PFSK-1 (cell line): ENCODE results near the gene OLFML1.

Source experiments
- FOXP2 ChIP-seq: optimal IDR thresholded peaks from 2 replicates; pipeline ENCODE3; 2011; ENCODE audit warnings: borderline replicate concordance, control low read depth, inconsistent platforms; ENCODE audit not compliant: insufficient read depth; ENCODE audit errors: extremely low read length, extremely low read depth
- POLR2AphosphoS5 ChIP-seq: IDR thresholded peaks from 2 replicates; pipeline ENCODE4 v1.6.1; 2012; ENCODE audit warnings: low read depth, mild to moderate bottlenecking, control low read depth, low read length, moderate library complexity
- REST ChIP-seq, 2 experiments: IDR thresholded peaks; 2 replicates each; pipeline versions ENCODE4 v1.6.1 to v1.8.0; 2011 to 2012; ENCODE audit warnings: low read depth in 2 of 2, low read length in 2 of 2, control low read depth in 1 of 2, inconsistent platforms in 1 of 2, mild to moderate bottlenecking in 1 of 2, moderate library complexity in 1 of 2; ENCODE audit not compliant: insufficient read depth in 1 of 2
- SIN3A ChIP-seq: IDR thresholded peaks from 2 replicates; pipeline ENCODE4 v1.6.1; 2012; ENCODE audit warnings: mild to moderate bottlenecking, low read length, moderate library complexity, borderline replicate concordance; ENCODE audit not compliant: insufficient read depth
- TAF1 ChIP-seq: IDR thresholded peaks from 2 replicates; pipeline ENCODE4 v1.6.1; 2012; ENCODE audit warnings: low read length, control low read depth, borderline replicate concordance; ENCODE audit not compliant: insufficient read depth

Gene OLFML1

GRCh38 chr11:7549681-7550080 is 64.4 kb downstream of the OLFML1 start:
- TF ChIP-seq REST (IDR thresholded peaks at IDR 0.05; ENCODE audit: insufficient read depth in 1 of 2, low read depth in 2 of 2, low read length in 2 of 2) (no peak), SIN3A (no peak), POLR2AphosphoS5 (no peak), TAF1 (no peak), FOXP2 (no peak)

DNA sequence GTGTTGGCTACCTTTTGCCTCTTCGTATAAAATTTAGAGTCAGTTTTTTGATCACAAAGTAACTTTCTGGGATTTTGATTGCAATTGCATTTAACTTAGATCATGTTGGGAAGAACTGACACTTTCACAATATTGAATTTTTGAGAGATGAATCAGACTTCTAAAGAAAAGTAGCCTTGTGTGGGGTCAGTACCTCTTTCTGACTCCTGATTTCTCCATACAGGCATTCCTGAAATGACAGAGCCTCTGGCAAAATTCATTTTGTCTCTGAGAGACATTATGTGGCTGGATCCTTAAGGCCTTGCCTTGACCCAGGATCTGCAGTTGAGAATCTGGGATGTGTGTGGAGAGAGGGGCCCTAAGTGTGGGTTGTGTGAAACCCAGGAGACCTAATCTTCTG is 66.3 kb downstream of the OLFML1 start:
- no peak for TF ChIP-seq REST (IDR thresholded peaks at IDR 0.05; ENCODE audit: insufficient read depth in 1 of 2, low read depth in 2 of 2, low read length in 2 of 2)
- no peak for TF ChIP-seq TAF1

- TF ChIP-seq REST (IDR thresholded peaks at IDR 0.05; ENCODE audit: insufficient read depth in 1 of 2, low read depth in 2 of 2, low read length in 2 of 2) = no peak
- TF ChIP-seq SIN3A = no peak
- TF ChIP-seq POLR2AphosphoS5 = no peak
- no peak for TF ChIP-seq TAF1
- no peak for TF ChIP-seq FOXP2
These were observed 67.4 kb downstream of the OLFML1 start for GRCh38 chr11:7552666-7553065.

DNA sequence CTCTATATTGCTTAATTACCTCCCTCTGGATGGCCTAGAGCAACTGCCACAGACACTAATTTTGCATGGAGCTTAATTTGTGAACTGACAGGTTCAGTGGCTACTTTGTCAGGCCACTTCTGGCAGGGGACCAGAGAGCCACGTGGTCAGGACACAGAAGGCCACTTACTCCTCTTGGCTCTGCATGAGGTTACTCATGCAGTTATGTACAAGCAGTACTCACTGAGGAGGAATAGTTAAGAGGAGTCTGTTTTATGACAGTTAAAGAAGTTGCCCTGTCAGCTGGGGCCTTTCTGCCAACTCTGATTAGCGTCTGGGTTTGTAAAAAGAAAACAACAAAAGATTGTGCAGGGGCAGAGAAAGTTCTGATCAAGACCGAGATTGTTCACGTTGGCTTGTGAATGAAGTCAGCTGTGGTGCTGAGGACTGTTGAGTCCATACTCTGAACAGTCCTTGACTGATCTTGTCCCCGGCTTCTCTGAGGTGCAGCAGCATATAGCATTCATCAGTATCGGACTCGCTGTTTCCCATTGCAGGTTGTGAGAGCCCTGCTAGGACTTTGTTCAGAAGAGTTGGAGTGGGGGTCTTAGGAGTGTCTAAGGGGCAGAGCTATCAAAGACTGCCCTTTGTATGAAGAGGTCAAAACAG is 69.9 kb downstream of the OLFML1 start:
- TF ChIP-seq FOXP2 (no peak), TAF1 (no peak), REST (IDR thresholded peaks at IDR 0.05; ENCODE audit: insufficient read depth in 1 of 2, low read depth in 2 of 2, low read length in 2 of 2) (no peak), POLR2AphosphoS5 (no peak), SIN3A (no peak)

- TF ChIP-seq SIN3A = no peak
- no peak for TF ChIP-seq REST (IDR thresholded peaks at IDR 0.05; ENCODE audit: insufficient read depth in 1 of 2, low read depth in 2 of 2, low read length in 2 of 2)
- no peak for TF ChIP-seq POLR2AphosphoS5
These were observed 72.7 kb downstream of the OLFML1 start for GRCh38 chr11:7558046-7558445.
